GM12864 (cell line): ENCODE results near the gene SELENOO.

Source experiments
- DNase-seq: peaks from one replicate; pipeline ENCODE4 v3.0.0-alpha.2; 2011; ENCODE audit warnings: low read depth
- H3K4me3 ChIP-seq: 2 replicates; pipeline ENCODE4 v1.5.1; 2011; ENCODE audit warnings: mild to moderate bottlenecking, low read depth, low read length, control low read depth
- TF ChIP-seq, protein P1 (sequence below): IDR thresholded peaks from 2 replicates; pipeline ENCODE4 v1.5.1; 2011; ENCODE audit warnings: low read depth, mild to moderate bottlenecking, moderate library complexity, low read length, control low read depth, inconsistent platforms; ENCODE audit errors: missing control alignments

SELENOO gene

DNA sequence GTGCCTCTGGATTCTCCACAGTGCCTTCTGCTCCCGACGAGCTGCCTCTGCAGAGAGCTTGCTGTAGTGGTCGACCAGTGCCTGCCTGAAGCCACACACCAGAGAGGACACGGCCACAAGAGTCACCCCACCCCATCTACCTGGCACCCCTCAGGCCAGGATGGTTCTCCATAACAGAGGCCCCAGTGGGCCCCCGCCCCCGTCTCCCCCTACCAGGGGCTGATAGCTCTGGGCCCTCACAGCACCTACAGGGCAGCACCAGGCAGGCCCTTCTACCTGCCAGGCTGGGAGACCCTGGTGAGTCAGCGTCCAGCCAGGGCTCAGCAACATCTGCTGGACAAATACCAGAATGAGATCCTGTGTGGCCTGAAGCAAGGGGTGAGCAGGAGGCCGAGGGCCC, 21.7 kb downstream of the SELENOO start:
- no peak for DNase-seq
- TF ChIP-seq, protein P1, sequence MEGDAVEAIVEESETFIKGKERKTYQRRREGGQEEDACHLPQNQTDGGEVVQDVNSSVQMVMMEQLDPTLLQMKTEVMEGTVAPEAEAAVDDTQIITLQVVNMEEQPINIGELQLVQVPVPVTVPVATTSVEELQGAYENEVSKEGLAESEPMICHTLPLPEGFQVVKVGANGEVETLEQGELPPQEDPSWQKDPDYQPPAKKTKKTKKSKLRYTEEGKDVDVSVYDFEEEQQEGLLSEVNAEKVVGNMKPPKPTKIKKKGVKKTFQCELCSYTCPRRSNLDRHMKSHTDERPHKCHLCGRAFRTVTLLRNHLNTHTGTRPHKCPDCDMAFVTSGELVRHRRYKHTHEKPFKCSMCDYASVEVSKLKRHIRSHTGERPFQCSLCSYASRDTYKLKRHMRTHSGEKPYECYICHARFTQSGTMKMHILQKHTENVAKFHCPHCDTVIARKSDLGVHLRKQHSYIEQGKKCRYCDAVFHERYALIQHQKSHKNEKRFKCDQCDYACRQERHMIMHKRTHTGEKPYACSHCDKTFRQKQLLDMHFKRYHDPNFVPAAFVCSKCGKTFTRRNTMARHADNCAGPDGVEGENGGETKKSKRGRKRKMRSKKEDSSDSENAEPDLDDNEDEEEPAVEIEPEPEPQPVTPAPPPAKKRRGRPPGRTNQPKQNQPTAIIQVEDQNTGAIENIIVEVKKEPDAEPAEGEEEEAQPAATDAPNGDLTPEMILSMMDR: no peak
- H3K4me3 ChIP-seq: no peak overlapping the region

DNA sequence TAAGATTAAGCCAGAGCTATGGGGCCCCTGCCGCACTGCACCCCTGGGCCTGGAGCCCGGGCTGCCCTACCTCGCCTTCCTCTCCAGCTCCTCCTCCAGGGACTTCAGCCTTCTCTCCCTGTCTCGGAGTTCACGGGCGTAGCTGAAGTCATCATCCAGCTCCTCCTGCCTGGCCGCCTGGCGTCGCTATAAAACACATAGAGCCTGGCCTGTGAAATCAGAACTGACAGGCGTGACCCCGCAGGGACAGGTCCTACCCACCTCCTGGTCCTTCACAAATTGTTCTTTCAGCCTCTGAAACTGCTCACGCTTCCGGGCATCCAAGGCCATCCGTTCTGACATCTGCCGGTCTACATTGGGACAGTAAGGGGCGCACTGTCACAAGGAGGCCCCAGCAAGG, 23.3 kb downstream of the SELENOO start:
- TF ChIP-seq, protein P1: no peak
- no peak for DNase-seq
- no peak overlapping the region for H3K4me3 ChIP-seq

DNA sequence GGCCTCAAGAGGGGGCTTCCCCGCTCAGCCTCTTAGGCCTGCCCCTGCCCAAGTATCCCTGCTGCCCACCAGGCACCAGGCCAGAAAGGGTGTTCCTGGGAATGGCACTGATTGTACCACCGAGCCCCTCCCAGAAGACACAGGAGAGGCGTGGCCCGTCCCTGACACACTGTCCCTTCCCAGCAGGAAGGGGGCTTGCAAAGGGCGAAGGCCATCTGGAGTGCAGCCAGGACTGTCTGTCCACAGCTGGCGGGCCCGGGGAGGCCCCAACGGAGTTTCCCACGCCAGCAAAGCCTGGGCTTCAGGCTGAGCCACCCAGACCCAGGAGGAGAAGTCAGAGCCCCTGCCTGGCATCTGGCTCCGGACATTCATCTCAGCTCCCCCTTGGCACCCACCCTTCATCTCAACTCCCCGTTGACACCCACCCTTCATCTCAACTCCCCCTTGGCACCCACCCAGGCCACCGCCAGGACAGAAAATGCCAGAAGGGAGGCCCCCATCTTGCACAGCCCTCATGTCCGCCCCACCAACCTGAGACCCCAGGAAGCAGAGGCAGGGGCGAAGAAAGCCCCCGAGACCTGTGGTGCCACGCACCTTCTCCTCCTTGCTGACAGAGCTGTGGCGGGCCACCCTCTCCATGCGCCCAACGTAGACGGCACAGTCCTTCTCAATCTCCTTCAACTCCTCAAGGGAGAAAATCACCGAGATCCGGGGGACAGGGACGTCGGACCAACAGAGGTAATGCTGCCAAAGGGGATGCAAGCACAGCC, 24.6 kb downstream of the SELENOO start:
- DNase-seq: no peak
- TF ChIP-seq, protein P1: no peak
- no peak overlapping the region for H3K4me3 ChIP-seq

DNA sequence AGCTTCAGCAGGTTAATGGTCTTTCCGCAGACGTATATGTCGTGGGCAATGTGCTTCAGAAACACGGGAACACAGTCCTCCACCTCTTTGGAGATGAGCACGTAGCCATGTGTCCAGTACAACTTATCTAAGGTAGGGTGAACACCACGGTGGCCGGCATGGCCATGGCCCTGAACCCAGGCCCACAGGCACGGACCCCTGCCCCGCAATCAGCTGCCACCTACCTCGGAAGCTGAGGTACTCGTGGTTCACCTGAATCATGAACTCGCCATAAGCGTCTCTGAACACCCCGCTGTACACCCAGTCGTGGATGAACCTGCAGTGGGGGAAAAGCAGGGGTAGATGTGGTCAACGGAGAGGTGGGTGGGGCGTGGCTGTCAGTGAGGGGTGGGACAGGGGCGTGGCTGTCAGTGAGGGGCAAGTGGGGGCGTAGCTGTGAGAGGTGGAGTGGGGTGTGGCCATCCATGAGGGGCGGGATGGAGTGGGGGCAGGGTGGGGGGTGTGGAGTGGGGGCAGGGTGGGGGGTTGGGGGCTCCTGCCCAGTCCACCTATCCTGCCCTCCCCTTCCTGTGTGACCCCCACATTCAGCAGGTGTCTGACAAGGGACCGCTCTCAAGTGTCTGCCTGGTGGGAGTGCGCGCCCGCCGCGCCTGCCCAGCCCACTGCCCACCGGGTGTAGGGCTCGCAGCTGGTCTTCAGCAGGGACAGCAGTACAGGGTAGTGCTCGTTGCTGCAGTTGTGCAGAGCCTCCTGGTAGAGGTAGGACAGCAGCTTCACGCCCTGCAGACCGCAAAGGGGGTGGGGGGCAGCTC, 25.5 kb downstream of the SELENOO start:
- no peak overlapping the region for H3K4me3 ChIP-seq
- no peak for DNase-seq
- TF ChIP-seq, protein P1: no peak

DNA sequence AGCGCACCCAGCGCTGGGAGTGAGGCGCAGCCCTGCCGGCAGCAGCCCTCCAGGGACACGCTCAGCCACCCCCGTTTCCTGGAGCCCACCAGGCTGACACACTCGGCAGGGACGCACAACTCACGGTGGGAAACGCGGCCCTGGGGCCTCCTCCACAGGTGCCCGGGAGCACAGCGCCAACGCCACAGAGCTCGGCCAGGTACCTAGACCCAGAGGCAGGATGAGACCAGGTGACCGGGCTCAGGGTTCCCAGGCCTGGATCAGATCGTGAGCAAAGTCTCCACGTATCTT, 26.0 kb downstream of the SELENOO start:
- no peak overlapping the region for H3K4me3 ChIP-seq
- no peak for DNase-seq
- TF ChIP-seq, protein P1: no peak

DNA sequence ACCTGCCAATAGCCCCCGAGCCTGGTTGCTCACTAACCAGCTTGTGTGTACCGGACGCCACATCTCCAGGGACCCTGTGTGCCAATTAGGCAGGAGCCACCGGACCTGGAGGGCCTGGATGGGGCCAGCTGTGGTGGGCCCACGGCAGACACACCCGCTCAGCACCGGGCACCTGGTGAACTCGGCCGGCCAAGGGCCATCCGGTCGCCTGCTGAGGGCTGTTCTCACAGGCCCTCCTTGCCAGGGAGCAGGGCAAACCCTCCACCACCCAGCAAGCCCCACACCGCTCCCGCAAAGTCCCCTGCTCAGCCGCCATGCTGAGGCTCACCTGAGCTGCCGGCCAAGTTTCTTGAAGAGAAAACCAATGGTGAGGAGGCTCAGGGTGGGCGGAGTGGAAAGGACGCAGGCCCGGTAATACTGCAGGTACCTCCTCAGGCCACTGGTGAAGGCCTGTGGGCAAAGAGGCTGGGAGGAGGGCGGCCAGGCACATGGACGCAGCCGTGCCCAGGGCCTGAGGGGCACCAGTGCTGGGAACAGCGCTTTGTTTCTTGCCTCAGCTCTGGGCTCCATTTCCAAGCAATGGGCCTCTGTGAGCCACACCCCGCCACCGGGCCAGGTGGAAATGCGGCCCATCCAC, 26.9 kb downstream of the SELENOO start:
- H3K4me3 ChIP-seq: no peak overlapping the region
- TF ChIP-seq, protein P1: no peak

DNA sequence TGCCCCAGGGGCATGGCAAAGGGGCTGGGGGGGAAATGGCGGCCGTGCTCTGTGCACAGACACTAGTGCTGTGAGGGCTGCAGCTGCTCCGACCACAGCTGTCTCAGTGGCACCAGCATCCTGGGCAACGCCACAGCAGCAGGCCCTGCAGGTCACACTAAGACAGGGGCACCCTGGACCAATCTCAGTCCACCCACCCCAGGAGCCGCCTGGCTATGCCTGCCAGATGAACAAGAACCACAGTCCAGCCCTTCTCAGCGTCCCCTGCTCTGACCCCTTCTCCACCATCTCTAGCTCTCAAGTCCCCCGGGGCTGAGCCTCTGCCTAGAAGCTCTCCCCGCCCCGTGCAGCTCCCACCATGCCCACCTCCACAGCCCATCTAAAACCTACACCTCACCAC, 27.6 kb downstream of the SELENOO start:
- DNase-seq: no peak
- H3K4me3 ChIP-seq: no peak overlapping the region
- TF ChIP-seq, protein P1: no peak

More for the DNA sequence above, 26.9 kb downstream of the SELENOO start:
- DNase-seq: no peak
